ENCODE measurements around the gene CADM2. TPM values are rescaled to one million over a fixed set of nuclear protein-coding genes. Genes with fewer than 3 reads are reported as not detected.

CADM2 gene
- total and polyA plus RNA-seq, 8 donors = 0.28 to 4.6 (median 0.42) TPM

DNA sequence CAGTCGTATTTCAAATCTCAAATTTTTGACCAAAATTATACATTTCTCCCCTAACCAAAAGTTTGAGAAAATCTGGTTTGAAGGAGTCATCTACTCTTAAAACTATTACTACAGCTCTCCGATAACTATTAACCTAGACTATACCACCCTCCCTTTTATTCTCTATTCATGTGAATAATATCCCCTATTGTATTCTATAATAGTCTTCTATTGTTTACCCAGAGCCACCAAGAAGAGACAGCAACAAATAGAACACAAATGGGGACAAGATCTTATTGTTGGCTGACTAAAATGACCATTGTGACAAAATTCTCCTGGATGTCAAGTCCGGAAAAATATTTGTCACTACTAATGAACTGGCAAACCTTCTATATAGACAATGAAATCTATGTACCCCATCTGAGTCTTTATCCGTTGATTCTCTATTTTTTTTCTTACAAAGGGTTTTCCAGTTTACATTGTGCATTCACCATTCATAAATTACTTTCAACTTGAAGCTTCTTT, 618.0 kb downstream of the CADM2 start:
- Histone ChIP-seq H3K4me3 (no peak overlapping the region), H3K4me1 (no peaks in the 10 kb centered on the region), H3K27me3 (no peaks in the 10 kb centered on the region), H3K36me3 (no peaks in the 10 kb centered on the region), H3K27ac (no peak overlapping the region), H3K9me3 (no peaks in the 10 kb centered on the region)
- no peak for ATAC-seq
- intact Hi-C loops (cut with DNase I) = no loop called here
- no peak for DNase-seq
- no peak for FAIRE-seq
- WGBS, 2 donors = 71 to 78% methylated on average over 4 of the region's 4 CpGs
- TF ChIP-seq, protein P1, sequence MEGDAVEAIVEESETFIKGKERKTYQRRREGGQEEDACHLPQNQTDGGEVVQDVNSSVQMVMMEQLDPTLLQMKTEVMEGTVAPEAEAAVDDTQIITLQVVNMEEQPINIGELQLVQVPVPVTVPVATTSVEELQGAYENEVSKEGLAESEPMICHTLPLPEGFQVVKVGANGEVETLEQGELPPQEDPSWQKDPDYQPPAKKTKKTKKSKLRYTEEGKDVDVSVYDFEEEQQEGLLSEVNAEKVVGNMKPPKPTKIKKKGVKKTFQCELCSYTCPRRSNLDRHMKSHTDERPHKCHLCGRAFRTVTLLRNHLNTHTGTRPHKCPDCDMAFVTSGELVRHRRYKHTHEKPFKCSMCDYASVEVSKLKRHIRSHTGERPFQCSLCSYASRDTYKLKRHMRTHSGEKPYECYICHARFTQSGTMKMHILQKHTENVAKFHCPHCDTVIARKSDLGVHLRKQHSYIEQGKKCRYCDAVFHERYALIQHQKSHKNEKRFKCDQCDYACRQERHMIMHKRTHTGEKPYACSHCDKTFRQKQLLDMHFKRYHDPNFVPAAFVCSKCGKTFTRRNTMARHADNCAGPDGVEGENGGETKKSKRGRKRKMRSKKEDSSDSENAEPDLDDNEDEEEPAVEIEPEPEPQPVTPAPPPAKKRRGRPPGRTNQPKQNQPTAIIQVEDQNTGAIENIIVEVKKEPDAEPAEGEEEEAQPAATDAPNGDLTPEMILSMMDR (IDR thresholded peaks at IDR 0.05) = no peak

DNA sequence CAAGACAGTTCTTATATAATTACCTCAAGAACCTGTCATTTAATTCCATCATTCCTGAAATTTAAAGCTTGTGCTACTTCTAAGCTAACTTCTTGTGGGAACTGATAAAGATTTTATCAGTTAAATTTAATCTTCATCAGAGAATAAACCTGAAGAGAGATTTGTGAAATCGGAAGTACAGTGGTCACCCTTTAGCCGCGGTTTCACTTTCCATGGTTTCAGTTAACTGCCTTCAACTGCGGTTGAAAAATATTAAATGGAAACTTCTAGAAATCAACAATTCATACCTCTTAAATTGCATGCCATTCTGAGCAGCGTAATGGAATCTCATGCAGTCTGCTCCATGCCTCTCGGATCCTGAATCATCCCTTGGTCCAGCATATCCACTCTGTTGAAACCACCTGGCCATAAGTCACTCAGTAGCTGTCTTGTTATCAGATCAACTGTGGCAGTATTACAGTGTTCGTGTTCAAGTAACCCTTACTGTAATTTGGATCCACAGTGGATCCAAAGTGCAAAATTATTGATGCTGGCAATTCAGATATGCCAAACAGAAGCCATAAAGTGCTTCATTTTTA, 626.1 kb downstream of the CADM2 start:
- no peaks in the 10 kb centered on the region for H3K36me3 ChIP-seq
- intact Hi-C loops (cut with DNase I) = no loop called here
- H3K4me1 ChIP-seq = no peaks in the 10 kb centered on the region
- DNase-seq (no peak), ATAC-seq (no peak), FAIRE-seq (no peak)
- H3K9me3 ChIP-seq = no peaks in the 10 kb centered on the region
- 78 to 81% methylated on average over 7 of the region's 7 CpGs for WGBS, 2 donors
- no peaks in the 10 kb centered on the region for H3K27me3 ChIP-seq
- no peak overlapping the region for H3K27ac ChIP-seq
- TF ChIP-seq, protein P1 (IDR thresholded peaks at IDR 0.05) = no peak
- H3K4me3 ChIP-seq = no peak overlapping the region

DNA sequence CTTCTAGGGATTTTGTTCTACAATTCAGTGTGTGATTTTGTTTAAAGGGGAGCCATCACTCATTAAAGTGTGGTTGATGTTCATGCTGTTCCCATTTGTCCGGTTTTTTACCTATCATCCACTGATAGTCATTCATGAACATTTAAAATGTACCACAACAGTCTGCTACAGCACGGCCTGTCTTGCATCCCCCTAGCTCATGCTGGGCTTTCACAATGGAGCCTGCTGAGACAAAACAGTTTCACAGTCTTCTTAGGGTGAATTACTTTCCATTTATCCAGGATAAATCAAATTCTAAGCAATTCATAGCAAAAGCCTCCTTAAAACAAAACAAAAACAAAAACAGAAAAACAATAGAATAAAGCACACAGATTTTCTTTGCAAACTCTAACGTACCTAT, 627.2 kb downstream of the CADM2 start:
- Histone ChIP-seq H3K27ac (no peak overlapping the region), H3K4me3 (no peak overlapping the region), H3K9me3 (no peaks in the 10 kb centered on the region), H3K27me3 (no peaks in the 10 kb centered on the region), H3K36me3 (no peaks in the 10 kb centered on the region), H3K4me1 (no peaks in the 10 kb centered on the region)
- TF ChIP-seq, protein P1 (IDR thresholded peaks at IDR 0.05) = no peak
- FAIRE-seq = no peak
- DNase-seq = no peak
- no peak for ATAC-seq
- 51 to 57% methylated on average over 3 of the region's 3 CpGs for WGBS, 2 donors
- intact Hi-C loops (cut with DNase I) = no loop called here

DNA sequence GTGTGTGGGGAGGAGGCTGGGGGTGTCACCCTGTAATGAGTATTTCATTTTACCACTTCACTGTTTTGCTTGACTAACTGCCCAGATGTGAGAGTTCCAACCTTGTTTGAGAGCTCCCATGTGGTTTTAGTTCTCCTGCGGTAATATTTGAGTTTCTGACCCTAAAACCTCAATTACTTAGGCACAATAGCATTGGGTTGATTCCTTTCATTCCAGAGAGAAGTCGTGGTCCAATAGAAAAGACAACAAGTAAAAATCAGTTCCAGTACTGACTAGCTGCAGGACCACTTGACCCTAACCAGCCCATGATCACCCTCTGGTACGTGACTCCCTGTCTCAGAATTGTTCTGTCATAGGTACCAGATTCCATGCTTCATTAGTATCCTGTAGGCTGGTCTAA, 630.4 kb downstream of the CADM2 start:
- WGBS, 2 donors = 69 to 75% methylated on average over 3 of the region's 3 CpGs
- TF ChIP-seq, protein P1 (IDR thresholded peaks at IDR 0.05) = no peak
- Histone ChIP-seq H3K9me3 (no peaks in the 10 kb centered on the region), H3K36me3 (no peaks in the 10 kb centered on the region), H3K27ac (no peak overlapping the region), H3K4me3 (no peak overlapping the region), H3K4me1 (no peaks in the 10 kb centered on the region), H3K27me3 (no peaks in the 10 kb centered on the region)
- DNase-seq = no peak
- no peak for ATAC-seq
- intact Hi-C loops (cut with DNase I) = no loop called here
- FAIRE-seq = no peak

DNA sequence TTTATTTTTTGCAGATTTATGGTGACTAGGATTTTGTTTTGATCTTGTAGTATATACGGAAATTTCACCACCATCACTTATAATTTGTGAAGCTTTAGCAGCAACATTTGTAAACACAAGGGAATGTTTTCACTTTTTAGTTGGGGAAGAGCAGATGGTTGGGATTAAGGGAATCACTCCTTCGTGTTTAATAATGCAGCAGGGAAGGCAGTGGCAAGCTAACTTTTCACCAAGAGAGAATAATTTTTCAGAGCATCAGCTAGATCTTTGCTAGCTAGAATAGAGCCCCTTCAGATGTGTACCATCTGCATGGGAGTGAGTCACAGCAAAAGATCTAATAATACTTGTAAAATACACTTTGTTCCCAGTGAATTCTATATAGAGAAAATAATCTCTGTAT, 632.7 kb downstream of the CADM2 start:
- intact Hi-C loops (cut with DNase I) = no loop called here
- DNase-seq = no peak
- ATAC-seq = no peak
- no peak for FAIRE-seq
- Histone ChIP-seq H3K4me3 (no peak overlapping the region), H3K9me3 (no peaks in the 10 kb centered on the region), H3K4me1 (no peaks in the 10 kb centered on the region), H3K27ac (no peak overlapping the region), H3K36me3 (no peaks in the 10 kb centered on the region), H3K27me3 (no peaks in the 10 kb centered on the region)
- TF ChIP-seq, protein P1 (IDR thresholded peaks at IDR 0.05) = no peak
- 68 to 70% methylated on average over 2 of the region's 2 CpGs for WGBS, 2 donors

Measured in pancreas (tissue), 10 donors.